Liver (tissue), 3 donors: ENCODE measurements around the gene CPLX1.

Experiments
- ATF3 ChIP-seq: IDR thresholded peaks from 2 replicates; pipeline ENCODE4 v1.6.1; 2016; ENCODE audit warnings: antibody characterized with exemption
- CTCF ChIP-seq: fragments of 150-350 bp; IDR thresholded peaks from 2 replicates; pipeline ENCODE4 v1.5.1; 2017; ENCODE audit warnings: improper control_type of control experiment, low read depth, low read length; ENCODE audit not compliant: missing input control
- GABPA ChIP-seq, 2 donors: IDR thresholded peaks in 1 of 2; conservative IDR thresholded peaks in 1 of 2; 2 replicates each; pipeline ENCODE4 v1.6.1; 2016; ENCODE audit warnings: antibody characterized with exemption in 2 of 2, mild to moderate bottlenecking in 1 of 2, moderate library complexity in 1 of 2
- RAD21 ChIP-seq, 2 donors: IDR thresholded peaks; 2 replicates each; pipeline ENCODE4 v1.6.1; 2016; ENCODE audit warnings: antibody characterized with exemption in 2 of 2, mild to moderate bottlenecking in 2 of 2
- SP1 ChIP-seq: IDR thresholded peaks from 2 replicates; pipeline ENCODE4 v1.6.1; 2018; ENCODE audit warnings: antibody characterized with exemption, mild to moderate bottlenecking
- TAF1 ChIP-seq: conservative IDR thresholded peaks from 2 replicates; pipeline ENCODE4 v1.6.1; 2016; ENCODE audit warnings: antibody characterized with exemption, mild to moderate bottlenecking
- YY1 ChIP-seq: IDR thresholded peaks from 2 replicates; pipeline ENCODE4 v1.6.1; 2016; ENCODE audit warnings: antibody characterized with exemption, mild to moderate bottlenecking
- donor health status: healthy.
- donor health status: healthy.

GRCh38 chr4:748461-748860 is 77.5 kb downstream of the CPLX1 start:
- TF ChIP-seq CTCF (no peak), SP1 (no peak), GABPA (IDR thresholded peaks at IDR 0.05 in 1 of 2, conservative IDR thresholded peaks at IDR 0.05 in 1 of 2) (no peak), ATF3 (no peak), YY1 (no peak), TAF1 (no peak), RAD21 (IDR thresholded peaks at IDR 0.05) (no peak)
